OCI-LY7 (cell line): ENCODE results near the gene KDM2B.

Experiments
- EZH2phosphoT487 ChIP-seq: fragments of 200-600 bp; sonication (generic); IDR thresholded peaks from 2 replicates; pipeline ENCODE4 v1.6.1; 2018; ENCODE audit warnings: low read depth, borderline replicate concordance, mild to moderate bottlenecking, mixed run types, antibody characterized with exemption, low read length, moderate library complexity, mixed read lengths
- TF ChIP-seq, protein P1 (sequence below): fragments of 200-600 bp; sonication (generic); conservative IDR thresholded peaks from 2 replicates; pipeline ENCODE4 v1.5.1; 2014; ENCODE audit warnings: mild to moderate bottlenecking, antibody characterized with exemption, low read length, moderate library complexity, mixed read lengths

DNA sequence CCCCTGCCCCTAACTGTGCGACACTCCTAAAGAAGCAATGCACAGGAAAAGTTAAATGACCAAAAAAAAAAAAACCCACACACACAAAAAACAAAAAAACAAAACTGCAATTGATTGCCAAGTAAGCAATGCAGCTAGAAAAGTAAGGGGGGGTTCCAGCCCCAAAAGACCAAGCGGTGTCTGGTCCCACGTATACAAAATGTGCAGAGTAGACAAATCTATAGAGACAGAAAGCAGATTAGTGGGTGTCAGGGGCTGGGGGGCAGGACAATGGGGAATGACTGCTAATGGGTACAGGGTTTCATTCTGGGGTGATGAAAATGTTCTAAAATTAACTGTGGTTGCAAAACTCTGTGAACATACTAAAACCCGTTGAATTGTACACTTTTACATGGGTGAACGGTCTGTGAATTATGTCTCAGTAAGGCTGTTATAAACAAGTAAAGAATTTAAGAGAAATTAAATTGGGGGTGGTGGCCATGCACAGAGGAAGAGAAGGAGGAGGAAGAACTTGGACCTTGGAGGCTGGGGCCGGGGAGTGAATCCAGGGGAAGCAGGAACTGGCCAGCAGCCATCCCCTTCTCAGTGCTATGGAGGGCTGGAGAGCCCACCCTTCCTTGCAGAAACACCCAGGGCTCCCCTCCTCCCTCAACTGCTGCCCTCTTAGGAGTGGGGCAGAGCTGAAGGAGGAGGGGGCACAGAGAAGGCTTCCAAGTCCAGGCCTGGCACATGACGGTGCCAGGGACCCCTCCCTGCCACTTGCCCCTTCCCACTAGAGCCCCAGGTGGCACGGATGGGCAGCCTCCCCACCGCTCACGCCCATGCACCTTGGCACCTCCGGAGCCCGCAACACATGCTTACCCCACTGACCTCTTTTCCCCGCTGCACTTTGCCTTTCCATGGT, 45.4 kb downstream of the KDM2B start:
- TF ChIP-seq, protein P1, sequence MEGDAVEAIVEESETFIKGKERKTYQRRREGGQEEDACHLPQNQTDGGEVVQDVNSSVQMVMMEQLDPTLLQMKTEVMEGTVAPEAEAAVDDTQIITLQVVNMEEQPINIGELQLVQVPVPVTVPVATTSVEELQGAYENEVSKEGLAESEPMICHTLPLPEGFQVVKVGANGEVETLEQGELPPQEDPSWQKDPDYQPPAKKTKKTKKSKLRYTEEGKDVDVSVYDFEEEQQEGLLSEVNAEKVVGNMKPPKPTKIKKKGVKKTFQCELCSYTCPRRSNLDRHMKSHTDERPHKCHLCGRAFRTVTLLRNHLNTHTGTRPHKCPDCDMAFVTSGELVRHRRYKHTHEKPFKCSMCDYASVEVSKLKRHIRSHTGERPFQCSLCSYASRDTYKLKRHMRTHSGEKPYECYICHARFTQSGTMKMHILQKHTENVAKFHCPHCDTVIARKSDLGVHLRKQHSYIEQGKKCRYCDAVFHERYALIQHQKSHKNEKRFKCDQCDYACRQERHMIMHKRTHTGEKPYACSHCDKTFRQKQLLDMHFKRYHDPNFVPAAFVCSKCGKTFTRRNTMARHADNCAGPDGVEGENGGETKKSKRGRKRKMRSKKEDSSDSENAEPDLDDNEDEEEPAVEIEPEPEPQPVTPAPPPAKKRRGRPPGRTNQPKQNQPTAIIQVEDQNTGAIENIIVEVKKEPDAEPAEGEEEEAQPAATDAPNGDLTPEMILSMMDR = no peak
- no peak for TF ChIP-seq EZH2phosphoT487
